GM12892 (cell line): ENCODE results near the gene HOXD3.
A peak's percentile ranks its signal among the peaks of the same experiment; 100 is the strongest.

Experiments
- DNase-seq: peaks from one replicate; pipeline ENCODE4 v3.0.0; 2011; ENCODE audit not compliant: insufficient read length
- FAIRE-seq: peaks from 2 replicates; lab custom pipeline; 2011; peaks lifted over from hg19 to GRCh38; lab: Jason Lieb, UNC
- POLR2A ChIP-seq: IDR thresholded peaks from 2 replicates; pipeline ENCODE4 v1.6.1; 2011; ENCODE audit warnings: low read depth, low read length, control low read depth
- POLR2AphosphoS5 ChIP-seq: IDR thresholded peaks from 2 replicates; pipeline ENCODE4 v1.6.1; 2011; ENCODE audit warnings: low read depth, low read length, control low read depth
- TAF1 ChIP-seq: IDR thresholded peaks from 2 replicates; pipeline ENCODE4 v1.6.1; 2011; ENCODE audit warnings: low read depth, mild to moderate bottlenecking, control low read depth, low read length, borderline replicate concordance

HOXD3 gene

GRCh38 chr2:176122683-176123410 is 34.3 kb upstream of the HOXD3 start, which contains the start of gene HOXD9:
Gene HOXD9 (plus strand): TSS chr2:176122719. CDS start chr2:176122769, 50 bp downstream.
- DNase-seq (no peak), FAIRE-seq (no peak)
- no peak for TF ChIP-seq TAF1
- no peak for TF ChIP-seq POLR2AphosphoS5
- TF ChIP-seq POLR2A, result no peak

GRCh38 chr2:176123411-176124109 is 33.5 kb upstream of the HOXD3 start:
- FAIRE-seq (no peak), DNase-seq (no peak)
- TF ChIP-seq TAF1 (no peak), POLR2AphosphoS5 (no peak), POLR2A (no peak)

GRCh38 chr2:176124110-176124946 is 32.8 kb upstream of the HOXD3 start:
- DNase-seq (no peak), FAIRE-seq (no peak)
- no peak for TF ChIP-seq POLR2A
- TF ChIP-seq TAF1, result no peak
- no peak for TF ChIP-seq POLR2AphosphoS5

- no peak for FAIRE-seq
- TF ChIP-seq TAF1 (no peak), POLR2AphosphoS5 (no peak), POLR2A (no peak)
- DNase-seq, result no peak
Measured at GRCh38 chr2:176124947-176125771, 31.9 kb upstream of the HOXD3 start.

GRCh38 chr2:176125772-176126054 is 31.4 kb upstream of the HOXD3 start:
- TF ChIP-seq TAF1 (no peak), POLR2AphosphoS5 (no peak), POLR2A (no peak)
- FAIRE-seq (no peak), DNase-seq (no peak)

GRCh38 chr2:176126929-176127773 is 30.0 kb upstream of the HOXD3 start:
- FAIRE-seq, result peak; percentile 64

DNA sequence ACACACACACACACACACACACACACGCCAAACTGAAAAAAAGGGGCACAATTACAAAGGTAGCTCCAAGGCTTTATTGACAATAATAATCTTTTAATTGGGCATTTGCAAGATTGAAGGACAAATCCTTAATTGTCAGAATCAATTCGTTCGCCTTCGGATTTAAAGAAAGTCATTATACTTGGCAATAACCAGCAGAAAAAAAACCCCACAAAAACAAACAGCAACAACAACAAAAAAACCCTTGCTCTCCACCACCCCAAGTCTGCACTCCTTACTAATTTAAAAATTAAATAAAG is 29.4 kb upstream of the HOXD3 start:
- TF ChIP-seq POLR2A (no peak), POLR2AphosphoS5 (no peak), TAF1 (no peak)
- DNase-seq (no peak), FAIRE-seq (no peak)

More at GRCh38 chr2:176126929-176127773, 30.0 kb upstream of the HOXD3 start:
- TF ChIP-seq TAF1, result no peak
- TF ChIP-seq POLR2A, result no peak
- TF ChIP-seq POLR2AphosphoS5, result no peak
- no peak for DNase-seq

GRCh38 chr2:176128172-176128981 is 28.7 kb upstream of the HOXD3 start:
- TF ChIP-seq POLR2A (no peak), TAF1 (no peak), POLR2AphosphoS5 (no peak)
- FAIRE-seq (no peak), DNase-seq (no peak)

- DNase-seq (no peak), FAIRE-seq (no peak)
- no peak for TF ChIP-seq POLR2A
- no peak for TF ChIP-seq POLR2AphosphoS5
- no peak for TF ChIP-seq TAF1
Measured at GRCh38 chr2:176128982-176129796, 27.9 kb upstream of the HOXD3 start, which contains the start of gene HOXD8. Gene HOXD8 (plus strand): TSS chr2:176129705. CDS start chr2:176130367, 662 bp downstream.
